Measurements from ENCODE around the gene INTS15.

DNA sequence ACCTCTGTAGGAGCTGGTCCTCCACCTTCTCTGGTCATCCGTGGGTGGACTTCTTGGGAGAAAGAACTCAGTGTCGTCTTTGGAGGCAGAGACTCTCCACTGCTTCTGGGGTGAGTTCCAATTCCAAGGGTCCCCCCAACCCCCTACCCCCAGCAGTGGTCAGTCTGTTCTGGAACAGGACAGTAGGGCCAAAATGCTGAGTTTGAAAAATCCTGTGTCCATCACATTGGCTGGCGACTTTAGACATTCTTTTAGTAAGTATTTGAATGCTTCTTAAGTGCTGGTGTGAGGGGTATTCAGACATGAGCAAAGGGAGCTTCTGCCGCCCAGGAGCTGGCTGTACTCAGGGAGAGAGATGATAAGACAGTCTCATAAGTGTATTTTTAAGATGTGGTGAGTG is 49.2 kb downstream of the INTS15 start:
- TF ChIP-seq, protein P1, sequence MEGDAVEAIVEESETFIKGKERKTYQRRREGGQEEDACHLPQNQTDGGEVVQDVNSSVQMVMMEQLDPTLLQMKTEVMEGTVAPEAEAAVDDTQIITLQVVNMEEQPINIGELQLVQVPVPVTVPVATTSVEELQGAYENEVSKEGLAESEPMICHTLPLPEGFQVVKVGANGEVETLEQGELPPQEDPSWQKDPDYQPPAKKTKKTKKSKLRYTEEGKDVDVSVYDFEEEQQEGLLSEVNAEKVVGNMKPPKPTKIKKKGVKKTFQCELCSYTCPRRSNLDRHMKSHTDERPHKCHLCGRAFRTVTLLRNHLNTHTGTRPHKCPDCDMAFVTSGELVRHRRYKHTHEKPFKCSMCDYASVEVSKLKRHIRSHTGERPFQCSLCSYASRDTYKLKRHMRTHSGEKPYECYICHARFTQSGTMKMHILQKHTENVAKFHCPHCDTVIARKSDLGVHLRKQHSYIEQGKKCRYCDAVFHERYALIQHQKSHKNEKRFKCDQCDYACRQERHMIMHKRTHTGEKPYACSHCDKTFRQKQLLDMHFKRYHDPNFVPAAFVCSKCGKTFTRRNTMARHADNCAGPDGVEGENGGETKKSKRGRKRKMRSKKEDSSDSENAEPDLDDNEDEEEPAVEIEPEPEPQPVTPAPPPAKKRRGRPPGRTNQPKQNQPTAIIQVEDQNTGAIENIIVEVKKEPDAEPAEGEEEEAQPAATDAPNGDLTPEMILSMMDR (IDR thresholded peaks at IDR 0.05; ENCODE audit: insufficient read depth, low read depth, low read length): no peak
- TF ChIP-seq EZH2 (IDR thresholded peaks at IDR 0.05; ENCODE audit: insufficient read depth, low read length): no peak

All from astrocyte (in vitro differentiated cells and primary cell).